NCI-H1048 (cell line): Measurements from ENCODE around the gene PCGF6.
"Not testable (repeated sequence)": the region's sequence is repeated elsewhere in the genome, so short reads cannot be mapped to it uniquely, and the experiment has no call there.

Experiments used
- DNase-seq: peaks from one replicate; lab custom pipeline; 2025; lab: John Stamatoyannopoulos, UW

PCGF6 gene

GRCh38 chr10:103350517-103351260 lies at the start of gene PCGF6:
TSS of gene PCGF6 (minus strand) at chr10:103351140. CDS start at chr10:103351066, 74 bp downstream.
- peak; percentile 46 for DNase-seq

GRCh38 chr10:103397191-103397825 lies 46.4 kb upstream of the PCGF6 start:
- no peak for DNase-seq

- DNase-seq, result no peak
Observed at GRCh38 chr10:103396789-103397087, 45.8 kb upstream of the PCGF6 start.

GRCh38 chr10:103396067-103396788 lies 45.3 kb upstream of the PCGF6 start, which contains the start of the genes ATP5MK and PDCD11:
TSS of gene ATP5MK (minus strand) at chr10:103396475. CDS start at chr10:103392457, 4,018 bp downstream.
TSS of gene PDCD11 (plus strand) at chr10:103396626. CDS start at chr10:103398427, 1,801 bp downstream.
- peak; percentile 94 for DNase-seq

GRCh38 chr10:103395754-103396066 lies 44.8 kb upstream of the PCGF6 start:
- no peak for DNase-seq

GRCh38 chr10:103394180-103394579 lies 43.2 kb upstream of the PCGF6 start:
- DNase-seq, result no peak

GRCh38 chr10:103382769-103383168 lies 31.8 kb upstream of the PCGF6 start:
- DNase-seq, result no peak

GRCh38 chr10:103374263-103374662 lies 23.3 kb upstream of the PCGF6 start:
- DNase-seq, result no peak

GRCh38 chr10:103373544-103373943 lies 22.6 kb upstream of the PCGF6 start:
- DNase-seq, result no peak

GRCh38 chr10:103367782-103368518 lies 17.0 kb upstream of the PCGF6 start, which contains the start of gene TAF5:
TSS of gene TAF5 (plus strand) at chr10:103367976. CDS start at chr10:103367990, 14 bp downstream.
- DNase-seq, result peak; percentile 64

- no peak for DNase-seq
Observed at GRCh38 chr10:103367379-103367781, 16.4 kb upstream of the PCGF6 start.

- DNase-seq, result not testable (repeated sequence)
Observed at GRCh38 chr10:103360791-103361190, 9.9 kb upstream of the PCGF6 start.

- not testable (repeated sequence) for DNase-seq
Observed at GRCh38 chr10:103359493-103359892, 8.6 kb upstream of the PCGF6 start.

- DNase-seq, result no peak
Observed at GRCh38 chr10:103355906-103356599, 5.1 kb upstream of the PCGF6 start.

- not testable (repeated sequence) for DNase-seq
Observed at GRCh38 chr10:103354567-103354966, 3.6 kb upstream of the PCGF6 start.

GRCh38 chr10:103353281-103353680 lies 2.3 kb upstream of the PCGF6 start:
- no peak for DNase-seq

- DNase-seq, result no peak
Observed at GRCh38 chr10:103350175-103350516, 794 bp downstream of the PCGF6 start.

GRCh38 chr10:103336370-103336769 lies 14.6 kb downstream of the PCGF6 start:
- no peak for DNase-seq

GRCh38 chr10:103334567-103334966 lies 16.4 kb downstream of the PCGF6 start:
- DNase-seq, result no peak

GRCh38 chr10:103333934-103334520 lies 16.9 kb downstream of the PCGF6 start:
- no peak for DNase-seq

GRCh38 chr10:103327906-103328305 lies 23.0 kb downstream of the PCGF6 start:
- DNase-seq, result no peak
